Measurements from ENCODE around the gene PHACTR2.

PHACTR2 gene

DNA sequence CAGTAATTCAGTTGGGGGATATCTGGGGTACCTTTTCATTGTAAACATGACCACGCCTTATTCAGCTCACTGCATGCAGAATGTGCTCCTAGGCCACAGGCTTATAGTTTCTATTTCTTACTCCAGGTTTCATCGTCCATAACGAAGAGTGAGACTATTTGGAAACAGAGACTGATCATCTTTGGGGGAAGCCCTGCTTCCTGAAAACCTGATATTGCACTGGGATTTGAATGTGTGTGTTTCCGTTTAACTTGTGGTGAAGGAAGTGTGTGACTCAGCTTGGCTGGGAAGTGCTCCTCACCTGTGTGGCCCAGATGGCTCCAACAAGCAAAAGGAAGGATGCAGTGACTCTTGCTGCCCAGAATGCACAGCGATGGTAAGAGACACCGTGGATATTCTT is 145.8 kb downstream of the PHACTR2 start:
- no peak overlapping the region for H3K4me3 ChIP-seq (replicated peaks in 1 of 2; ENCODE audit: low read depth in 2 of 2, low read length in 2 of 2)
- peak in 1 of 2 donors; percentile 46 for DNase-seq (ENCODE audit: low read depth in 2 of 2)
- no peak for TF ChIP-seq CTCF (IDR thresholded peaks at IDR 0.05; ENCODE audit: low read depth, low read length)

DNA sequence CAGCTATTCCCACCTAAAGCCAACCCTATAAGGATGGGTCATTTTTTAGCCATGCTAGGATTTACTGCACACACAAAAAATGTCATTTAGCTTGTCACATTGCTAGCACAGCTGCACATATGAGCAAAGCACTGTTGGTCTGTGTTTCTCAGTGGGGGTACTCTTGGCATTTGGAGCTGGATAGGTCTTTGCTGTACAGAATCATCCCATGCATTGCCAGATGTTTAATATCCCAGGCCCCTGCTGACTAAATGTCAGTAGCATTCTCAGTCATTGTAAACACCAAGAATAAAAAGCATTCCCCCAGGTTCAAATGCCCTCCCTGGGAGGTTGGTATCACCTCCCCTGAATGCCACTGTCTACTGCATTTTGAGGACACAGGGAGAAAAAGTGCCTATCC is 150.8 kb downstream of the PHACTR2 start:
- no peak for DNase-seq (ENCODE audit: low read depth in 2 of 2)
- no peak overlapping the region for H3K4me3 ChIP-seq (replicated peaks in 1 of 2; ENCODE audit: low read depth in 2 of 2, low read length in 2 of 2)
- TF ChIP-seq CTCF (IDR thresholded peaks at IDR 0.05; ENCODE audit: low read depth, low read length): no peak

DNA sequence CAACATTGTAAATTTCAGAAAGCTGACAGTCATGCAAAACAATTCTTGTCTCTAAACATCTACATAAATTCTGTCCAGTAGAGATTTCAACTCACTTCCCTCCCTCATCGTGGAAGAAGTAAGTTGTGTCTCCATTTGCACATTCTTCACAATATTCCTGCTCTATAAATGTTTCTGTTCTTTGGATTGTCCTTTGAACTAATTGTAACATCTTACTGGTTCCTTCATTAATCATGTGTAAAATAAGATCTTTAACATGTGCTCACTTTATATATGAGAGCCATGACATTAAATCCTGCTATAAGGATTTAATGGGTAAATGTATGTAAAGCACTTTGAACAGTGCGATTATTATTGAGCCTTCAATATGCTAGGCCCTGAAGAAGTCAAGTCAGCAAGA is 158.4 kb downstream of the PHACTR2 start:
- DNase-seq (ENCODE audit: low read depth in 2 of 2): no peak
- H3K4me3 ChIP-seq (replicated peaks in 1 of 2; ENCODE audit: low read depth in 2 of 2, low read length in 2 of 2): no peak overlapping the region
- TF ChIP-seq CTCF (IDR thresholded peaks at IDR 0.05; ENCODE audit: low read depth, low read length): no peak

- no peak for TF ChIP-seq CTCF (IDR thresholded peaks at IDR 0.05; ENCODE audit: low read depth, low read length)
- DNase-seq (ENCODE audit: low read depth in 2 of 2): no peak
- H3K4me3 ChIP-seq (replicated peaks in 1 of 2; ENCODE audit: low read depth in 2 of 2, low read length in 2 of 2): no peak overlapping the region
Measured at GRCh38 chr6:143838395-143838794, 160.6 kb downstream of the PHACTR2 start.

- no peak overlapping the region for H3K4me3 ChIP-seq (replicated peaks in 1 of 2; ENCODE audit: low read depth in 2 of 2, low read length in 2 of 2)
- no peak for TF ChIP-seq CTCF (IDR thresholded peaks at IDR 0.05; ENCODE audit: low read depth, low read length)
- no peak for DNase-seq (ENCODE audit: low read depth in 2 of 2)
Measured at GRCh38 chr6:143839196-143839595, 161.4 kb downstream of the PHACTR2 start.

GRCh38 chr6:143840595-143841265 is 163.0 kb downstream of the PHACTR2 start:
- peak in 1 of 2 donors; percentile 7 for DNase-seq (ENCODE audit: low read depth in 2 of 2)
- H3K4me3 ChIP-seq (replicated peaks in 1 of 2; ENCODE audit: low read depth in 2 of 2, low read length in 2 of 2): no peak overlapping the region
- no peak for TF ChIP-seq CTCF (IDR thresholded peaks at IDR 0.05; ENCODE audit: low read depth, low read length)

DNA sequence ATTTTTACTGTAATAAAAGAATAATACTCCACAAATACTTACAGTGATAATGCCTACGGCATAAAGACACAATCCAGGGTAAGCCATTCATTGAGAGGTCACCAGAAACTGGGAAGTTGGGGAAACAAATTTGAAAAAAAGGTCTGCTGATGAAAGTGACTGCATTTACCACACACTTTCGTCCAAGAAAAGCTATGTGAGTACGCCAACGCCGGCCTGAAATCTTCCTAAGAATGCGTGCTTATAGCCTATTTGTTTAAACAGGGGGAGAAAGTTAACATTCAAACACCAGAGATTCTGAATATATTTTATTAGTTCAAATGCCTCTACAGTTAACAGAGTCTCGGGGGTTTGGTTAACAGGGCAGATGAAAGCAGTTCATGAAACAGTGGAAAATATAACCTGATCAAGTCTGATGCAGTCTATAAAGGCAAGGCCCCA is 164.7 kb downstream of the PHACTR2 start:
- DNase-seq (ENCODE audit: low read depth in 2 of 2): no peak
- H3K4me3 ChIP-seq (replicated peaks in 1 of 2; ENCODE audit: low read depth in 2 of 2, low read length in 2 of 2): peak overlapping the region; percentile 87 to 96
- no peak for TF ChIP-seq CTCF (IDR thresholded peaks at IDR 0.05; ENCODE audit: low read depth, low read length)
